Dendritic cell treated with granulocyte-macrophage colony-stimulating factor and Interleukin-4, amounts not matched to agents 40 ng/mL and 50 ng/mL, for 4 days (primary cell): Measurements from ENCODE around the gene FRMD1.

Experiments
- H3K27ac Mint-ChIP-seq: one replicate; pipeline ENCODE4 v1.8.0; 2022; ENCODE audit warnings: mild to moderate bottlenecking, mixed read lengths
- H3K27me3 Mint-ChIP-seq: one replicate; pipeline ENCODE4 v1.8.0; 2022; ENCODE audit warnings: mild to moderate bottlenecking, mixed read lengths
- H3K36me3 Mint-ChIP-seq: one replicate; pipeline ENCODE4 v1.8.0; 2022; ENCODE audit warnings: low read depth, mixed read lengths
- H3K4me1 Mint-ChIP-seq: one replicate; pipeline ENCODE4 v1.8.0; 2022; ENCODE audit warnings: low read depth, mixed read lengths
- H3K4me3 Mint-ChIP-seq: one replicate; pipeline ENCODE4 v1.8.0; 2022; ENCODE audit warnings: mild to moderate bottlenecking, moderate library complexity, mixed read lengths
- H3K9me3 Mint-ChIP-seq: one replicate; pipeline ENCODE4 v1.8.0; 2022; ENCODE audit warnings: mixed read lengths
- intact Hi-C: fragments of 100-400 bp; cut with micrococcal nuclease; formaldehyde crosslinking; loops from one replicate; pipeline ENCODE4 v1.15.0; 2022

FRMD1 gene

DNA sequence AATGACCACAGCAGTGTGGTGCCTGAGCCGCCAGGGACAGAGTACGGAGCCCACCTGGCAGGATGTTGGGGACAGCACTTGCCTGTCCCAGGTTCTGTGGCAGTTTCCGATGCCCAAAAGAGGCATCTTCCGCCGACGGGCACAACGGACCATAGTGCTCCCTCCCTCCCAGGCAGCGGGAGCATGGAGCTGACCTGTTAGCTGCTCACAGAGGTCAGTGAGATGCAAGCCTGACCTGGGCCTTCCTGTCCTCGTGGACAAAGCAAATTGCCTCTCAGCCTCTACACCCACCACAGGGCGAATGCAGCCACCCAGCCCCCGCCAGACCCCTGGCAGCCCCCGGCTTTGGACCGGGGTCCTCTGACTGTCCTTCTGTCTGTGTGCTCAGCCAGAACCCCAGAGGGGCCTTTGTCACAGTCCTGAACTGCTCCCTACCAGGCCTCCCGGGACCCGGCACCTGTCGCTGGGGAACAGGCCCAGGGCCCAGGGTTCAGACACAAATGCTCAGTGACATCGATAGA lies 16.2 kb upstream of the FRMD1 start:
- no peak overlapping the region for H3K4me3 Mint-ChIP-seq
- no peaks in the 10 kb centered on the region for H3K9me3 Mint-ChIP-seq
- H3K27me3 Mint-ChIP-seq: peaks cover 7% of the 10 kb centered on the region
- intact Hi-C loops: no loop called here
- no peak overlapping the region for H3K27ac Mint-ChIP-seq
- no peaks in the 10 kb centered on the region for H3K36me3 Mint-ChIP-seq
- H3K4me1 Mint-ChIP-seq: no peaks in the 10 kb centered on the region

DNA sequence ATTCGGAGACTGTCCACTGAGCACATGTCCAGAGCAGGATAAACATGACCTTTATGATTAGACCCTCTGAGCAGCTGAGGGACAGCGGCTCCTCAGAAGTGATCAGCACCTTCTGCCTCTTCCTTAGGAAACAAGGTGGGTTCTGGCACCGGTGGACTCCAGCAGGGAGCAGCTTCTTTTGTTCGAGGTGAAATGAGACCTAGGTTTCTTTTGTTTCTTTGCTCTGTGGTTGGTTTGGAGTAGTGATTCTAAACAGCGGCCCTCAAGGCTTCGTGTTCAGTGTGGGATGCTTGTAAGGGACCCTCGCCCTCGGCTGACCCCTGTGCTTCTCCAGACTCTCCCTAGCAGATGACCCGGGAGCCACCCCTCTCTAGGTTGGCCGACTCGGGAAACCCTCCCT lies 14.6 kb upstream of the FRMD1 start:
- Mint-ChIP-seq H3K27me3 (no peaks in the 10 kb centered on the region), H3K9me3 (no peaks in the 10 kb centered on the region), H3K4me3 (no peak overlapping the region), H3K4me1 (no peaks in the 10 kb centered on the region), H3K36me3 (no peaks in the 10 kb centered on the region), H3K27ac (no peak overlapping the region)
- intact Hi-C loops: no loop called here

DNA sequence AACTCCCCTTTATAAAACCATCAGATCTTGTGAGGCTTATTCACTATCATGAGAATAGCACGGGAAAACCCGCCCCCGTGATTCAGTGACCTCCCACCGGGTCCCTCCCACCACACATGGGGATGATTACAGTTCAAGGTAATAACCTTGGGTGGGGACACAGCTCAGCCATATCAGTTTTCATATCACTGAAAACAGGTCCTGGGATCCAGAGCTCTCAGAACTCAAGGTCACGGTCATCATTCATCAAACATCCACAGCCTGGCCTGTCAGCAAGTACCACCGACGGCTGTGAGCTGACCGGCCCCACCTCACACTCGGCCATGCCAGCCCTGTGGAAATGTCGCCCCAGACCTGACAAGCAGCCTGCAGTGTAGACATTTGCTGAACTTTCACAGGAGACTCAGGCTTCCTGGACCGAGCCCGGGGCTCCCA lies 14.1 kb upstream of the FRMD1 start:
- no peaks in the 10 kb centered on the region for H3K36me3 Mint-ChIP-seq
- H3K4me3 Mint-ChIP-seq: no peak overlapping the region
- H3K27ac Mint-ChIP-seq: no peak overlapping the region
- H3K9me3 Mint-ChIP-seq: no peaks in the 10 kb centered on the region
- intact Hi-C loops: no loop called here
- H3K4me1 Mint-ChIP-seq: no peaks in the 10 kb centered on the region
- H3K27me3 Mint-ChIP-seq: no peaks in the 10 kb centered on the region

DNA sequence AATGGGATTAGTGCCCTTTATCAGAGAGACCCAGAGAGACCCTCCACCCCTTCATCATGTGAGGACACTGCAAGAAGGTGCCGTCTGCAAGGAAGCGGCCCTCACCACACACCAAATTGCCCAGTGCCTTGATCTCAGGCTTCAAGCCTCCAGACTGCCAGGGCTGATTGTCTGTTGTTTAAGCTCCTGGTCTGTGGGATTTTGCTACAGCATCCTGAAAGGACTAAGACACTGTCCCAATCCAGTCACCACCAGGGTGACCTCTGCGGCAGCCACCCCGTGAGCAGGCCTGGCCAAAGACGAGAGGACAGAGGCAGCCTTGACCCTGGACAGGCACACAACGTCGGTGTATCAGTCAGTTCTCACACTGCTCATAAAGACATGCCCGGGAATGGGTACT lies 13.5 kb upstream of the FRMD1 start:
- no peak overlapping the region for H3K27ac Mint-ChIP-seq
- intact Hi-C loops: no loop called here
- H3K27me3 Mint-ChIP-seq: no peaks in the 10 kb centered on the region
- no peaks in the 10 kb centered on the region for H3K9me3 Mint-ChIP-seq
- no peaks in the 10 kb centered on the region for H3K4me1 Mint-ChIP-seq
- H3K4me3 Mint-ChIP-seq: no peak overlapping the region
- H3K36me3 Mint-ChIP-seq: no peaks in the 10 kb centered on the region

DNA sequence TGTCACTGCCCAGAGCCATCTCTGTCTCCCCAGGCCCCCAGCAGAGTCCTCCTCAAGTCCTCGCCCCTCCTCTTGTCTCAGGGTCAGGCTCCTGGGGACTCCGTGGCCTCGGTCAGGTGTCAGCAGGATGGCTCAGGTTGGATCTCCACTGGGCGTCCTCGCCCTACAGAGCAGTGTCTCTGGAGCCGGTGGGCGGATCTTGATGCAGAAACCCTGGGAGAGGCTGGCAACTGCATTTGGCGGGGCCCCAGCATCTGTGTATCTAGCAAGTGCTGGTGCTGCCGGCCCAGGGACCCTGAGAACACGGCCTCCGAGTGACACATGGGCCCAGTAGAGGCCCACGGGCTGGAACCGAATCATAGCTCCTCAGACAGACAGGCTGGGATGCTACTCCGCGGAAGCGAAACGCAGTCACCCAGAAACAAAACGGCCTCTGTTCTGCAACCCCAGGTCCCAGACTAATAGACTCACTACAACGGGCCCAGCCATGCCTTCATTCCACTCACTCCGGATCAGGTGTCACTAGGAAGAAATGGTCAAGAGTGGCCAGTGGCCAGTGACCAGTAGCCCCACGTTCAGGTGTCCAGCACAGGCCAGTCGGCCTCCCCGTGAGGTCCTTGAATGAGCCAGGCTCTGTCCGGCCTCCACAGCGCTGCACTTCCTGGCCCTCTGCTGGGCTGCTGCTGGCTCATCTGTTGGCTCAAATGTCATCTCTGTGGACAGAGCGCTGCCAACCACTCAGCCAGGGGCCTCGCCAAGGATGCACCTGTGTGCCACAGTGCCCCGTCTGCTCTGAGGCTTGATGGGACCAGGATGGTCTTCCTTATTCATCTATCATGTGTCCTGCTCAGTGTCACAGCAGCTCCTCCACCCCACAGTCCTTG lies 12.6 kb upstream of the FRMD1 start:
- H3K36me3 Mint-ChIP-seq: no peaks in the 10 kb centered on the region
- no peak overlapping the region for H3K27ac Mint-ChIP-seq
- H3K4me3 Mint-ChIP-seq: no peak overlapping the region
- H3K4me1 Mint-ChIP-seq: no peaks in the 10 kb centered on the region
- H3K9me3 Mint-ChIP-seq: no peaks in the 10 kb centered on the region
- intact Hi-C loops: no loop called here
- H3K27me3 Mint-ChIP-seq: no peaks in the 10 kb centered on the region

DNA sequence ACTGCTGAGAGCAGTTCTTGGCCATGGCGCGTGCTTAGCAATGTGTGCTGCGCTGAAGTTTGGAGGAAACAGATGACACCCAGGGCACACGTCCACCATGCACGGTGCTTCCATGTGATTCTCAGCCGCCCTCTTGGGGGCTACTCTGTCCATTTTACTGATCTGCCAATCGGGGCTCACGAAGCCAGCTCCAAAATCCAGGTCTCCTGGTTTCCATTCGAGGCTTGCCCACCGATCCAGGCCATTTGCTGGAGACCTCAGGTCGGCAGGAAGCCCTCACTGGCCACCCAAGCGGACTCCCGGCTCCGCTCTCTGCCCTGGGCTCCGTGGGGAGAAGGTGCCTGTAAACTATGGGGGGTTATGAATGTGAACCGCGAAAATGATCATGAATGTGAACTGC lies 11.7 kb upstream of the FRMD1 start:
- Mint-ChIP-seq H3K27me3 (no peaks in the 10 kb centered on the region), H3K4me3 (no peak overlapping the region)

DNA sequence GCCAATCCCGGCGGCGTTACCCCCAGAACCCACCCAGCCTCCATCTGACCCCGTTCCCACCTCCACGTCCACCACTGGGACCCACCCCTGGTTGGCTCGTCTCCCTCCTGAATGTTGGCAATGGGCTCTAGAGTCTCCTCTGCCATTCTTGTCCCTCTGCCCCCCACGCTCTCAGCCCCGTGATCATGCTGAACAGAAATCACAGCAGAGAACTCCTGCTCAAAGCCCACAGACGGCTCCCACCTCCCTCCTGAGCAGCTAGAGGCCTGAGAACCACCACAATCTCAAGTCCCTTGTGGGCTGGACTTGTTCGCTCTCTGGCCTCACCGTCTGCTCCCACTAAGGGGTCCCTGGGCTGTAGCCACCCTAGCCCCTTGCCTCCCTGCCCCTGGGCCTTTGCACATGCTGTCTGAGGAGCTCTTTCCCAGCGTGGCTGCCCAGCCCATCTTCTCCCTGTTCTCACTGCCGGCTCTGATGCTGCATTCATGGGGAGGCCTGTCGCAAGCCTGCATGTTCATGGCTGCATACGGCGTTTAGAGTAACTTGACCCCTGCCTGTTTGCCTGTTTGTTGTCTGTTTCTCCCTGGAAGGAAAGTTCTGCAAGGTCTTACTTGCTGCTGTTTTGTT lies 11.2 kb upstream of the FRMD1 start:
- Mint-ChIP-seq H3K4me3 (no peak overlapping the region), H3K9me3 (no peaks in the 10 kb centered on the region), H3K4me1 (no peaks in the 10 kb centered on the region), H3K36me3 (no peaks in the 10 kb centered on the region), H3K27ac (no peak overlapping the region), H3K27me3 (no peaks in the 10 kb centered on the region)
- intact Hi-C loops: no loop called here

More for the DNA sequence above, 11.7 kb upstream of the FRMD1 start:
- intact Hi-C loops: no loop called here
- Mint-ChIP-seq H3K9me3 (no peaks in the 10 kb centered on the region), H3K4me1 (no peaks in the 10 kb centered on the region), H3K36me3 (no peaks in the 10 kb centered on the region), H3K27ac (no peak overlapping the region)

DNA sequence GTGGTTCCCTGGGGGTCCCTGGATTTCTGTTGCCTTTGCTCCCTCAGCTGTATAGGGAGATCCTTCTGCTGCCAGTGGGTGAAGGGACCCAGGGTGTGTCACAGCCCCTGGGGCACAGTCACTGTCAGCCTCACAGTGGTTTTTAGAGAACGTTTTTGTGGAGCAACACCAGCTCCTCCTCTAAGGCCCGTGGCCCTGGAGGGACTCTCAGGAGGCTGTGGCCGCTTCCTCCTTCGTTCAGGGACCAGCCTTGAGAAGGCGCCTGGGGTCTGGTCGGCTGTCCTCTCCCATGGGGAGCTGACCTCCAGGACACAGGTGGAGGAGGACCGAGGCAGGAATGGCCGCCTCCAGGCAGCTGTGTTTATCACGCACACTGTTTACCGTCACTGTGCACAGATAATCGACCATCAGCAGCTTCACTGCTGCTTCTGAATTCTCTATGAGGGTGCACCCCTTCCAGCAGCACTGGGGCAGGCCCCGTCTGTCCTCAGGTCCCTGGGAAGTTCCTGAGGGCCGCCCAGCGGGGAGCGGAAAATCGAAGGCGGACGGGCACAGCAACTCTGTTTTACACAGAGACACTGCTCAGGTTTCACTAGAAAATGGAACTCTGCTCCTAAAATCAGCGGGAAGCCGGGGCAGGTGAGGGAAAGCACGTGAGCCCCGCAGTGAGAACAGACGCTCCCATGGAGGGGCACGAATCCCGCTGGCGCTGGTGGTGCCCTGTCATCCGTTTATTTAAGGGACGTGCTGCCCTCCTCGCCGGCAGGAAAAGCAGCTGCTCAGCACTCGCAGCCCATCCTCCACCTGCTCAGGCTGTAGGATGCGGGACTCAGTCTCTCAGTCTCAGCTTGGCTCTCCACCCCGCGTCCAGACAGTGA lies 10.4 kb upstream of the FRMD1 start:
- no peaks in the 10 kb centered on the region for H3K27me3 Mint-ChIP-seq
- H3K9me3 Mint-ChIP-seq: no peaks in the 10 kb centered on the region
- H3K36me3 Mint-ChIP-seq: no peaks in the 10 kb centered on the region
- H3K4me3 Mint-ChIP-seq: no peak overlapping the region
- intact Hi-C loops: no loop called here
- no peak overlapping the region for H3K27ac Mint-ChIP-seq
- no peaks in the 10 kb centered on the region for H3K4me1 Mint-ChIP-seq

DNA sequence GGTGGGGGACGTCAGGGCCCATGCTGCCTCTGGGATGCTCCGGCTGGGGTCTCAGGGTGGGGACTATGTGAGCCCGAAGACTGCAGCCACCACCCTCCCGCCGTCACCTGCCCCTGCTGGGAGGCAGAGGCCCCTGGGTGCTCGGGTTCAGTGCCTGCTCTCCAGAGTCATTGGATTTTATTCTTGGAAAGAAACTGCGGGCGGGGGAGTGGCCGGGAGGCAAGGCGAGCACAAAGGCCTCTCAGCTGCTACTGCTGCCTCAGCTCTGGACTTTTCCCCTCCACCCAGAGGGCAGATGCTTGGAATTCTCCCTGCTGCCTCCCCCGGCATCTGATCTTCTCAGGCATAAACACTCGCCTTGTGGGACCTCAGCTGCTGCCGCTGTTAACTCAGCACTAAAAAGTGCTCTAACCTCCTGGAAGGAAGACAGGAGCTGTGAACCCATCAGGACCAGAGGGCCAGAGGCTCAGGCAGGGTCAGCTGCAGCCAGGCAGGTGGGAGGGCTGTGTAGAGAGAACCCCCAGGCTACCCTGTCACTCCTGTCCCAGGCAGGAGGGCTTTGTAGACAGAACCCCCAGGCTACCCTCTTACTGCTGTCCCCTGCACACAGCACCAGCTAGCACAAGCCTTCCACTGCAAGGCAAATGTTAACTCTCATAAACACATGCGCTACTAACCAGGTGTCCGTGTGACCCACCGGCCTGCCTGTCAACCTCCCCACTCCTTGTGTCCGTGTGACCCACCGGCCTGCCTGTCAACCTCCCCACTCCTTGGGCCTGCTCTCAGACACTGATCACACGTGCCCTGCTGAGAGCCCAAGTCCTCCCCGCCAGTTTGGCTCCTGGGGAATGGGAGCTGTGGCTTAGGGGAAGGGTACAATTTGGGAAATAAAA lies 9.4 kb upstream of the FRMD1 start:
- Mint-ChIP-seq H3K27ac (no peak overlapping the region), H3K9me3 (no peaks in the 10 kb centered on the region), H3K36me3 (no peaks in the 10 kb centered on the region), H3K4me3 (no peak overlapping the region), H3K4me1 (no peaks in the 10 kb centered on the region), H3K27me3 (no peaks in the 10 kb centered on the region)
- intact Hi-C loops: no loop called here

DNA sequence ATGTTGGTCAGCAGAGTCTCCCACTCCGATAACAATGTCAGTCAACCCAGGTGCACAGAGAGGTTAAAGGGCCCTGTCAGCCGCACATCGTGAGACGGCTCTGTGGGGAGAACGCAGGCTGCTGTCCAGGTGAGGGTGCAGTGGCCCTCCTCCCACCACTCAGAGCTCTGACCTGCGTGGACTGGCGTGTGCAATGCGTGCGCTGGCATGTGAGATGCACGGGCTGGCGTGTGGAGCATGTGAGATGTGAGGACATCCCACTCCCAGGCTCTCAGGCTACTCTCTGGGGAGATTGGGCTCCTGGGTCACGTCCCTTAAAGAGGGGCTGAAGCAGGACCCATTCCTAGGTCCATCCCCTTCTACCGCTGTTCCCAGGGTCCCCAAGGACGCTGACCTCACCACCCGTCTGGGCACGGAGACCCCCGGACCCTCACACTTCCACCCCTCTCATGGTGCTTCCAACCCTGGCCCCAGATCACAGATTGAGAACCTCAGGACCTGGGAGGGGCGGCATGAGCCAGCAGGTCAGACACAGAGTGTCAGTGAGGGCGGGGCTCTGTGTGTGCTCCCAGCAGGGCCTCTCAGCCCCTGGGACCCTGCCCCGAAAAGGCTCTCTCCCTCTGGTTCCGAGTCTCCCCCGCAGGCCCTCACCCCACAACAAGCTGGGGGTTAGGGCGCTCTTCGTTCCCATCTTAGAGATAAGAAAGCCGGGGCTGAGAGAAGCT lies 8.6 kb upstream of the FRMD1 start:
- H3K27me3 Mint-ChIP-seq: no peaks in the 10 kb centered on the region
- no peak overlapping the region for H3K27ac Mint-ChIP-seq
- H3K9me3 Mint-ChIP-seq: no peaks in the 10 kb centered on the region
- H3K4me3 Mint-ChIP-seq: no peak overlapping the region
- no peaks in the 10 kb centered on the region for H3K4me1 Mint-ChIP-seq
- no peaks in the 10 kb centered on the region for H3K36me3 Mint-ChIP-seq
- intact Hi-C loops: no loop called here

DNA sequence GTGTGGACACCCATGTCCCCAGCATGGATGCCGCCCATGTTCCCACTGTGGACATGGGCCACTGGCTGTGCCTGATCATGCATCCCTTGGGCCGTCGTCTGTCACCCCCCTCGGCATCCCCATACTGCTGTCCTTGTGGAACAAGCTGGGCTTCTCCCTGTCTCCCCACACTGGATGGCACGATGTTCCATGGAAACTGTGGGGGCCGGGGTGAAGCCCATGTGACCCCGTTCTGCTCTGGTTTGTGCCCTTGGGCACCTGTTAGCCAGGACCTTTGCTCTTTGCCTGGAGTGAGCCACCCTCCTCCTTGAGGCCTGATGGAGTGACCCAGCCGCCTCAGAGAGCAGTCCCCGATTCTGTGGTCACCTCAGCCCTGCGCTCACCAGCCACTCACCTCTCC lies 7.6 kb upstream of the FRMD1 start:
- Mint-ChIP-seq H3K27me3 (no peaks in the 10 kb centered on the region), H3K36me3 (no peaks in the 10 kb centered on the region), H3K27ac (no peak overlapping the region), H3K4me3 (no peak overlapping the region), H3K9me3 (no peaks in the 10 kb centered on the region), H3K4me1 (no peaks in the 10 kb centered on the region)
- intact Hi-C loops: no loop called here

DNA sequence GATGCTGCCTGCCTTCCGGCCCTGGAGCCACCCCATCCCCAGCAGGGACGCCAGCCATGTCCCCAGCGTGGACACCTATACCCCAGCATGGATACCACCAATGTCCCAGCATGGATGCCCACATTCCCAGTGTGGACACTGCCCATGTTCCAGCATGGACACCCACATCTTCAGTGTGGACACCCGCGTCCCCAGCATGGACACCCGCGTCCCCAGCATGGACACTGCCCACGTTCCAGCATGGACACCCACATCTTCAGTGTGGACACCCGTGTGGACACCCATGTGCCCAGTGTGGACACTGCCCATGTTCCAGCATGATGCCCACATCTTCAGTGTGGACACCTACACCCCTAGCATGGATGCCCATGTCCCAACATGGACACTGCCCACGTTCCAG lies 7.1 kb upstream of the FRMD1 start:
- intact Hi-C loops: no loop called here
- no peak overlapping the region for H3K27ac Mint-ChIP-seq
- H3K27me3 Mint-ChIP-seq: no peaks in the 10 kb centered on the region
- no peak overlapping the region for H3K4me3 Mint-ChIP-seq
- no peaks in the 10 kb centered on the region for H3K36me3 Mint-ChIP-seq
- no peaks in the 10 kb centered on the region for H3K4me1 Mint-ChIP-seq
- no peaks in the 10 kb centered on the region for H3K9me3 Mint-ChIP-seq
